HepG2 (cell line): Measurements from ENCODE around the gene PRKG1. TPM values are rescaled to one million over a fixed set of nuclear protein-coding genes. Genes with fewer than 3 reads are reported as not detected.

Experiments
- ATAC-seq: fragments of 200-7000 bp; cut with Tn5 transposase; 3 replicates; pipeline ENCODE4 v1.9.1; 2020; ENCODE audit warnings: mild to moderate bottlenecking, moderate library complexity
- BruUV-seq: library from RNA; stranded (reverse); fragments of 400-500 nt; replicated peaks from 2 replicates; lab custom pipeline; 2021; lab: Mats Ljungman, UMichigan
- CTCF ChIA-PET: fragments of 300-600 bp; formaldehyde crosslinking; extraction: SDS; loops from one replicate; lab custom pipeline; 2021; ENCODE audit warnings: low total read pairs, inconsistent platforms, low intra/inter-chr PET ratio; lab: Yijun Ruan, JAX
- POLR2A ChIA-PET: fragments of 350-600 bp; sonication (Branson Sonifier 250); formaldehyde crosslinking; loops from one replicate; lab custom pipeline; 2020; ENCODE audit warnings: antibody characterized with exemption, inconsistent platforms; lab: Yijun Ruan, JAX
- DNase-seq: peaks from one replicate; pipeline ENCODE4 v3.0.0-alpha.2; 2015; ENCODE audit warnings: low spot score
- FAIRE-seq: peaks from 3 replicates; lab custom pipeline; 2011; peaks lifted over from hg19 to GRCh38; lab: Jason Lieb, UNC
- H2AFZ ChIP-seq: one replicate; pipeline ENCODE4 v1.6.1; 2011; ENCODE audit warnings: low read length, inconsistent platforms
- H3K27ac ChIP-seq: fragments of 300-600 bp; 3 replicates; pipeline ENCODE4 v1.8.0; 2011; ENCODE audit warnings: mixed run types, mild to moderate bottlenecking, mixed read lengths, low read length, inconsistent platforms; ENCODE audit not compliant: insufficient read depth; ENCODE audit errors: extremely low read length
- H3K27me3 ChIP-seq, 2 experiments: fragments of 200-600 bp in 1 of 2; 2 replicates in 1 of 2; 3 replicates in 1 of 2; pipeline versions ENCODE4 v1.6.0 to v1.8.0; 2011; ENCODE audit warnings: low read length in 2 of 2, mild to moderate bottlenecking in 2 of 2, moderate library complexity in 2 of 2, inconsistent platforms in 1 of 2; ENCODE audit not compliant: insufficient read depth in 2 of 2, control insufficient read depth in 1 of 2
- H3K36me3 ChIP-seq, 2 experiments: fragments of 200-600 bp in 1 of 2; replicated peaks in 1 of 2; 2 replicates in 1 of 2; 3 replicates in 1 of 2; pipeline versions ENCODE4 v1.5.1 to v1.8.0; 2011; ENCODE audit warnings: low read length in 2 of 2, inconsistent platforms in 1 of 2; ENCODE audit not compliant: insufficient read depth in 2 of 2, control insufficient read depth in 1 of 2
- H3K4me1 ChIP-seq: 2 replicates; pipeline ENCODE4 v1.5.1; 2012; ENCODE audit warnings: low read length, inconsistent platforms; ENCODE audit not compliant: insufficient read depth
- H3K4me2 ChIP-seq: 2 replicates; pipeline ENCODE4 v1.6.0; 2011; ENCODE audit warnings: low read depth, low read length, inconsistent platforms
- H3K4me3 ChIP-seq, 3 experiments: fragments of 200-600 bp in 1 of 3; sonication (generic), shearing (Covaris generic) in 1 of 3; replicated peaks in 1 of 3; 2 replicates each; pipeline ENCODE4 v1.5.1; 2011 to 2016; ENCODE audit warnings: low read length in 3 of 3, inconsistent platforms in 2 of 3, low read depth in 2 of 3, mild to moderate bottlenecking in 2 of 3, control low read depth in 1 of 3, mixed read lengths in 1 of 3; ENCODE audit not compliant: insufficient read depth in 1 of 3
- H3K79me2 ChIP-seq: one replicate; pipeline ENCODE4 v1.6.1; 2011; ENCODE audit warnings: low read length, inconsistent platforms; ENCODE audit not compliant: insufficient read depth
- H3K9ac ChIP-seq: 2 replicates; pipeline ENCODE4 v1.6.0; 2011; ENCODE audit warnings: mild to moderate bottlenecking, low read depth, low read length, inconsistent platforms; ENCODE audit not compliant: insufficient read depth
- H3K9me3 ChIP-seq: 2 replicates; pipeline ENCODE4 v1.5.1; 2012; ENCODE audit warnings: mild to moderate bottlenecking, low read length
- H4K20me1 ChIP-seq: 2 replicates; pipeline ENCODE4 v1.6.0; 2011; ENCODE audit warnings: inconsistent platforms, mild to moderate bottlenecking, low read length, moderate library complexity; ENCODE audit not compliant: insufficient read depth
- HOXA5 ChIP-seq: sonication (generic); formaldehyde crosslinking; IDR thresholded peaks from 2 replicates; pipeline ENCODE4 v1.4.0; 2020; ENCODE audit warnings: missing genetic modification reagents
- TRIM24 ChIP-seq: sonication (generic); formaldehyde crosslinking; IDR thresholded peaks from 2 replicates; pipeline ENCODE4 v1.8.0; 2022; ENCODE audit warnings: mild to moderate bottlenecking, missing genetic modification reagents
- YEATS4 ChIP-seq: sonication (generic); formaldehyde crosslinking; IDR thresholded peaks from 2 replicates; pipeline ENCODE4 v1.4.0; 2020; ENCODE audit warnings: missing genetic modification reagents, borderline replicate concordance
- ZFP36 ChIP-seq: fragments of 150-350 bp; IDR thresholded peaks from 2 replicates; pipeline ENCODE4 v1.6.1; 2018; ENCODE audit warnings: borderline replicate concordance, low read length, low read depth; ENCODE audit not compliant: partially characterized antibody
- ZNF326 ChIP-seq: sonication (generic); formaldehyde crosslinking; IDR thresholded peaks from 2 replicates; pipeline ENCODE4 v1.4.0; 2020; ENCODE audit warnings: missing genetic modification reagents, borderline replicate concordance
- ZNF333 ChIP-seq: sonication (generic); formaldehyde crosslinking; IDR thresholded peaks from 2 replicates; pipeline ENCODE4 v1.4.0; 2020; ENCODE audit warnings: mild to moderate bottlenecking, missing genetic modification reagents, borderline replicate concordance
- ZNF432 ChIP-seq: sonication (generic); formaldehyde crosslinking; IDR thresholded peaks from 2 replicates; pipeline ENCODE4 v1.5.0; 2020; ENCODE audit warnings: missing genetic modification reagents, mild to moderate bottlenecking, borderline replicate concordance
- WGBS: methylation state at CpG from one replicate; pipeline ENCODE4 v1.1.6; 2017; ENCODE audit warnings: low lambda C conversion rate; 5-methylcytosine and 5-hydroxymethylcytosine counted together
- in situ Hi-C: cut with HindIII; loops from 2 replicates; pipeline ENCODE4 v1.10.0; 2017; ENCODE audit warnings: low pct_unique_long_range_greater_than_20kb; ENCODE audit not compliant: extremely low pct_ligation_motif_present
- intact Hi-C: fragments of 100-400 bp; cut with micrococcal nuclease; formaldehyde crosslinking; loops from one replicate; pipeline ENCODE4 v1.10.0; 2022; ENCODE audit not compliant: unreplicated experiment
- polyA plus RNA-seq, 8 experiments: library from polyadenylated mRNA; depleted of rRNA in 3 of 8; stranded (reverse) in 7 of 8; unstranded in 1 of 8; fragments of >200 nt; fragmentation: Illumina TruSeq in 4 of 8; extraction: Trizol in 4 of 8; gene quantifications; 2 replicates each; pipeline versions ENCODE4 v1.2.1 to v1.2.3, GENCODE V29; 2011 to 2016; ENCODE audit warnings: low read depth in 4 of 8, missing spikeins in 1 of 8, mixed read lengths in 1 of 8; ENCODE audit not compliant: insufficient read depth in 1 of 8
- total RNA-seq, 5 experiments: library from RNA; depleted of rRNA; stranded (reverse); fragments of >200 nt; fragmentation: Illumina TruSeq; extraction: Trizol; gene quantifications; 2 replicates each; pipeline ENCODE4 v1.2.3, GENCODE V29; 2016; ENCODE audit warnings: low read depth in 1 of 5
- TF ChIP-seq, protein P1 (sequence below): sonication (generic); formaldehyde crosslinking; IDR thresholded peaks from 2 replicates; pipeline ENCODE4 v1.4.0; 2020; ENCODE audit warnings: missing genetic modification reagents
- TF ChIP-seq, protein P2 (sequence below): sonication (generic); formaldehyde crosslinking; IDR thresholded peaks from 2 replicates; pipeline ENCODE4 v1.5.1; 2020; ENCODE audit warnings: mild to moderate bottlenecking, missing genetic modification reagents, moderate library complexity
- TF ChIP-seq, protein P3 (sequence below): sonication (generic); formaldehyde crosslinking; IDR thresholded peaks from 2 replicates; pipeline ENCODE4 v1.4.0; 2020; ENCODE audit warnings: mild to moderate bottlenecking, missing genetic modification reagents
- TF ChIP-seq, protein P4 (sequence below): sonication (generic); formaldehyde crosslinking; IDR thresholded peaks from 2 replicates; pipeline ENCODE4 v1.8.0; 2022; ENCODE audit warnings: mild to moderate bottlenecking, missing genetic modification reagents, moderate library complexity

Gene PRKG1
- total and polyA plus RNA-seq, 2 of the 13 experiments (the other 11 are each of a cell fraction or from before 2014, with no cell fraction given) = 0.01 TPM; not detected in 1

DNA sequence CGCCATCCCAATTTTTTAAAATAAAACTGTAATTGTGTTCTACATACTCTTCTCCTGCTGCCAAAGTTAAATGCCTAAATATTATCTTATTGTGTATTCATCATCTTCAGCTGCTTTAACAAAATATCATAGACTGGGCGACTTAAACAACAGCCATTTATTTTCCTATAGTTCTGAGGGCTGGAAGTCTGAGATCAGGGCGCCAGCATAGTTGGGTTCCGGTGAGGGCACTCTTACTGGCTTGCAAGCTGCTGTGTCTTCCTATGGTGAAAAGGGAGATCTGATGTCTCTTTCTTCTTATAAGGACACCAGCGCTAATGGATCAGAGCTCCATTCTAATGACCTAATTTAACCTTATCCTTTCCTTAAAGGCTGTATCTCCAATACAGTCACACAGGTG is 594.8 kb downstream of the PRKG1 start:
- H2AFZ ChIP-seq = no peak overlapping the region
- H3K36me3 ChIP-seq = no peaks in the 10 kb centered on the region
- H3K27me3 ChIP-seq = no peaks in the 10 kb centered on the region; a peak in 1 of 5 replicates
- FAIRE-seq (no peak), ATAC-seq (no peak), DNase-seq (no peak)
- H4K20me1 ChIP-seq = no peaks in the 10 kb centered on the region
- no peaks in the 10 kb centered on the region for H3K4me1 ChIP-seq
- TF ChIP-seq TRIM24 (no peak), HOXA5 (no peak)
- WGBS = 21% methylated on average over 4 of the region's 5 CpGs
- no peaks in the 10 kb centered on the region for H3K79me2 ChIP-seq
- H3K9ac ChIP-seq = no peak overlapping the region
- in situ Hi-C loops = no loop called here
- no peak overlapping the region for H3K4me3 ChIP-seq
- H3K9me3 ChIP-seq = peaks cover 5% of the 10 kb centered on the region
- H3K27ac ChIP-seq = no peak overlapping the region
- BruUV-seq = no TSS peak
- ChIA-PET POLR2A (no interaction called here), CTCF (no interaction called here)
- H3K4me2 ChIP-seq = no peak overlapping the region
- intact Hi-C loops = no loop called here

DNA sequence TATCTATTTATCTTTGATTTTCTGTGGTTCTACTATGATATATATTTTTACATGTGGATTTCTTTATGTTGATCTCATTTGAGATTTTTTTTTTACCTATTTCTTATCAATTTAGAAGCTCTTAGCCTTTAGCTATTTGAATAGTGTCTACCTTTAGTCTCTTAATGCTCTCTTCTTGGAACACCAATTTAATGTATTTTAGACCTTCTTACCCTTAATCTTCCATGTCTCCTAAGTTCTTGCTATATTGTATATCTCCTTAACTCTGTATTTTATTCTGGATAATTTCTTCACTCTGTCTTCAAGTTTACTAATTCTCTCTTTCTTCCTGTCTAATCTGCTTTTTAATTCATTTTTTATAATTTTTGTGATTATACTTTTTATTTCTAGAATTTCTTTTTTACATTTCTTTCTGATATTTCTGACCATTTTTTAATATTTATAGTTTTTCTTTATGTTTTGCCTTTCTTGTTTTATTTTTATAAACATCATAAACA is 597.8 kb downstream of the PRKG1 start:
- H3K4me3 ChIP-seq = no peak overlapping the region
- H3K9ac ChIP-seq = no peak overlapping the region
- no peak overlapping the region for H3K4me2 ChIP-seq
- intact Hi-C loops = no loop called here
- no peak for ATAC-seq
- H3K79me2 ChIP-seq = no peaks in the 10 kb centered on the region
- H3K27me3 ChIP-seq = no peaks in the 10 kb centered on the region
- ChIA-PET CTCF (no interaction called here), POLR2A (no interaction called here)
- no peak overlapping the region for H3K27ac ChIP-seq
- DNase-seq = no peak
- BruUV-seq = no TSS peak
- FAIRE-seq = no peak
- no peaks in the 10 kb centered on the region for H3K4me1 ChIP-seq
- no peak overlapping the region for H2AFZ ChIP-seq
- H4K20me1 ChIP-seq = no peaks in the 10 kb centered on the region
- H3K36me3 ChIP-seq = no peaks in the 10 kb centered on the region
- H3K9me3 ChIP-seq = peaks cover 5% of the 10 kb centered on the region
- in situ Hi-C loops = no loop called here
- TF ChIP-seq, protein P1, sequence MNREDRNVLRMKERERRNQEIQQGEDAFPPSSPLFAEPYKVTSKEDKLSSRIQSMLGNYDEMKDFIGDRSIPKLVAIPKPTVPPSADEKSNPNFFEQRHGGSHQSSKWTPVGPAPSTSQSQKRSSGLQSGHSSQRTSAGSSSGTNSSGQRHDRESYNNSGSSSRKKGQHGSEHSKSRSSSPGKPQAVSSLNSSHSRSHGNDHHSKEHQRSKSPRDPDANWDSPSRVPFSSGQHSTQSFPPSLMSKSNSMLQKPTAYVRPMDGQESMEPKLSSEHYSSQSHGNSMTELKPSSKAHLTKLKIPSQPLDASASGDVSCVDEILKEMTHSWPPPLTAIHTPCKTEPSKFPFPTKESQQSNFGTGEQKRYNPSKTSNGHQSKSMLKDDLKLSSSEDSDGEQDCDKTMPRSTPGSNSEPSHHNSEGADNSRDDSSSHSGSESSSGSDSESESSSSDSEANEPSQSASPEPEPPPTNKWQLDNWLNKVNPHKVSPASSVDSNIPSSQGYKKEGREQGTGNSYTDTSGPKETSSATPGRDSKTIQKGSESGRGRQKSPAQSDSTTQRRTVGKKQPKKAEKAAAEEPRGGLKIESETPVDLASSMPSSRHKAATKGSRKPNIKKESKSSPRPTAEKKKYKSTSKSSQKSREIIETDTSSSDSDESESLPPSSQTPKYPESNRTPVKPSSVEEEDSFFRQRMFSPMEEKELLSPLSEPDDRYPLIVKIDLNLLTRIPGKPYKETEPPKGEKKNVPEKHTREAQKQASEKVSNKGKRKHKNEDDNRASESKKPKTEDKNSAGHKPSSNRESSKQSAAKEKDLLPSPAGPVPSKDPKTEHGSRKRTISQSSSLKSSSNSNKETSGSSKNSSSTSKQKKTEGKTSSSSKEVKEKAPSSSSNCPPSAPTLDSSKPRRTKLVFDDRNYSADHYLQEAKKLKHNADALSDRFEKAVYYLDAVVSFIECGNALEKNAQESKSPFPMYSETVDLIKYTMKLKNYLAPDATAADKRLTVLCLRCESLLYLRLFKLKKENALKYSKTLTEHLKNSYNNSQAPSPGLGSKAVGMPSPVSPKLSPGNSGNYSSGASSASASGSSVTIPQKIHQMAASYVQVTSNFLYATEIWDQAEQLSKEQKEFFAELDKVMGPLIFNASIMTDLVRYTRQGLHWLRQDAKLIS (CRISPR knock-in tag) = no peak
- TF ChIP-seq, protein P2, sequence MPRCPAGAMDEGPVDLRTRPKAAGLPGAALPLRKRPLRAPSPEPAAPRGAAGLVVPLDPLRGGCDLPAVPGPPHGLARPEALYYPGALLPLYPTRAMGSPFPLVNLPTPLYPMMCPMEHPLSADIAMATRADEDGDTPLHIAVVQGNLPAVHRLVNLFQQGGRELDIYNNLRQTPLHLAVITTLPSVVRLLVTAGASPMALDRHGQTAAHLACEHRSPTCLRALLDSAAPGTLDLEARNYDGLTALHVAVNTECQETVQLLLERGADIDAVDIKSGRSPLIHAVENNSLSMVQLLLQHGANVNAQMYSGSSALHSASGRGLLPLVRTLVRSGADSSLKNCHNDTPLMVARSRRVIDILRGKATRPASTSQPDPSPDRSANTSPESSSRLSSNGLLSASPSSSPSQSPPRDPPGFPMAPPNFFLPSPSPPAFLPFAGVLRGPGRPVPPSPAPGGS (CRISPR knock-in tag) = no peak
- TF ChIP-seq ZNF333 (CRISPR knock-in tag) (no peak), YEATS4 (CRISPR knock-in tag) (no peak), ZNF432 (CRISPR knock-in tag) (no peak), ZFP36 (no peak), ZNF326 (no peak)
- TF ChIP-seq, protein P3, sequence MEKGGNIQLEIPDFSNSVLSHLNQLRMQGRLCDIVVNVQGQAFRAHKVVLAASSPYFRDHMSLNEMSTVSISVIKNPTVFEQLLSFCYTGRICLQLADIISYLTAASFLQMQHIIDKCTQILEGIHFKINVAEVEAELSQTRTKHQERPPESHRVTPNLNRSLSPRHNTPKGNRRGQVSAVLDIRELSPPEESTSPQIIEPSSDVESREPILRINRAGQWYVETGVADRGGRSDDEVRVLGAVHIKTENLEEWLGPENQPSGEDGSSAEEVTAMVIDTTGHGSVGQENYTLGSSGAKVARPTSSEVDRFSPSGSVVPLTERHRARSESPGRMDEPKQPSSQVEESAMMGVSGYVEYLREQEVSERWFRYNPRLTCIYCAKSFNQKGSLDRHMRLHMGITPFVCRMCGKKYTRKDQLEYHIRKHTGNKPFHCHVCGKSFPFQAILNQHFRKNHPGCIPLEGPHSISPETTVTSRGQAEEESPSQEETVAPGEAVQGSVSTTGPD (CRISPR knock-in tag) = no peak
- TF ChIP-seq, protein P4, sequence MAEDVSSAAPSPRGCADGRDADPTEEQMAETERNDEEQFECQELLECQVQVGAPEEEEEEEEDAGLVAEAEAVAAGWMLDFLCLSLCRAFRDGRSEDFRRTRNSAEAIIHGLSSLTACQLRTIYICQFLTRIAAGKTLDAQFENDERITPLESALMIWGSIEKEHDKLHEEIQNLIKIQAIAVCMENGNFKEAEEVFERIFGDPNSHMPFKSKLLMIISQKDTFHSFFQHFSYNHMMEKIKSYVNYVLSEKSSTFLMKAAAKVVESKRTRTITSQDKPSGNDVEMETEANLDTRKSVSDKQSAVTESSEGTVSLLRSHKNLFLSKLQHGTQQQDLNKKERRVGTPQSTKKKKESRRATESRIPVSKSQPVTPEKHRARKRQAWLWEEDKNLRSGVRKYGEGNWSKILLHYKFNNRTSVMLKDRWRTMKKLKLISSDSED (CRISPR knock-in tag) = no peak
